ENCODE measurements around the gene METTL27. TPM values are rescaled to one million over a fixed set of nuclear protein-coding genes. Genes with fewer than 3 reads are reported as not detected.

The METTL27 gene
- total and polyA plus RNA-seq, 4 donors = 1.0 to 1.7 (median 1.6) TPM

GRCh38 chr7:73801577-73801976, 40.7 kb downstream of the METTL27 start:
- DNase-seq (ENCODE audit: low spot score) = no peak

More at GRCh38 chr7:73801577-73801976, 40.7 kb downstream of the METTL27 start:
- WGBS = 63% methylated on average over 1 of the region's 1 CpG
- no peaks in the 10 kb centered on the region for H3K27me3 ChIP-seq (ENCODE audit: control insufficient read depth in 4 of 4, insufficient read depth in 4 of 4, low read length in 3 of 4)
- H3K27ac ChIP-seq (ENCODE audit: low read depth in 1 of 2, low read length in 2 of 2) = no peak overlapping the region
- no peak overlapping the region for H3K9ac ChIP-seq (ENCODE audit: low read depth in 1 of 2, low read length in 2 of 2)
- H3K4me3 ChIP-seq (ENCODE audit: low read depth in 1 of 3, low read length in 3 of 3) = no peak overlapping the region
- no peaks in the 10 kb centered on the region for H3K36me3 ChIP-seq (ENCODE audit: control insufficient read depth in 4 of 4, insufficient read depth in 3 of 4, low read depth in 1 of 4, low read length in 3 of 4)
- TF ChIP-seq RXRA (IDR thresholded peaks at IDR 0.05) (no peak), ATF3 (IDR thresholded peaks at IDR 0.05) (no peak), TAF1 (conservative IDR thresholded peaks at IDR 0.05) (no peak), MAX (IDR thresholded peaks at IDR 0.05) (no peak), REST (IDR thresholded peaks at IDR 0.05) (no peak), NR2F2 (IDR thresholded peaks at IDR 0.05) (no peak), SP1 (IDR thresholded peaks at IDR 0.05) (no peak), HNF4G (IDR thresholded peaks at IDR 0.05) (no peak), FOXA2 (IDR thresholded peaks at IDR 0.05) (no peak), CTCF (IDR thresholded peaks at IDR 0.05; ENCODE audit: low read depth, low read length, missing input control) (no peak), GABPA (IDR thresholded peaks at IDR 0.05 in 1 of 2, conservative IDR thresholded peaks at IDR 0.05 in 1 of 2) (no peak), FOXA1 (IDR thresholded peaks at IDR 0.05) (no peak), JUND (IDR thresholded peaks at IDR 0.05) (no peak), HNF4A (conservative IDR thresholded peaks at IDR 0.05) (no peak), RAD21 (IDR thresholded peaks at IDR 0.05) (no peak), YY1 (IDR thresholded peaks at IDR 0.05) (no peak), ZBTB33 (IDR thresholded peaks at IDR 0.05) (no peak), EGR1 (IDR thresholded peaks at IDR 0.05; ENCODE audit: low read depth in 2 of 2) (no peak)
- no peaks in the 10 kb centered on the region for H3K4me1 ChIP-seq (ENCODE audit: control insufficient read depth in 4 of 4, insufficient read depth in 4 of 4, low read length in 3 of 4)
- no peaks in the 10 kb centered on the region for H3K9me3 ChIP-seq (ENCODE audit: control insufficient read depth in 4 of 4, low read length in 3 of 4)

All from liver (tissue), 9 donors.